Immature natural killer cell (primary cell): ENCODE data around the gene SYT1. TPM values are rescaled to one million over a fixed set of nuclear protein-coding genes. Genes with fewer than 3 reads are reported as not detected.

ENCODE experiments used
- DNase-seq, 3 donors: peaks; one replicate each; pipeline ENCODE4 v3.0.0; 2022; ENCODE audit warnings: mixed read lengths in 1 of 3
- H3K27ac Mint-ChIP-seq, 6 donors: one replicate each; pipeline ENCODE4 v1.8.0; 2020; ENCODE audit warnings: mixed read lengths in 6 of 6, mild to moderate bottlenecking in 5 of 6, inconsistent platforms in 4 of 6, moderate library complexity in 3 of 6
- H3K27me3 Mint-ChIP-seq, 3 donors: one replicate each; pipeline ENCODE4 v1.8.0; 2020 to 2021; ENCODE audit warnings: low read depth in 3 of 3, mild to moderate bottlenecking in 3 of 3, mixed read lengths in 3 of 3, moderate library complexity in 3 of 3, inconsistent platforms in 1 of 3
- H3K36me3 Mint-ChIP-seq, 3 donors: one replicate each; pipeline ENCODE4 v1.8.0; 2020; ENCODE audit warnings: mixed read lengths in 3 of 3, inconsistent platforms in 2 of 3, mild to moderate bottlenecking in 2 of 3
- H3K4me1 Mint-ChIP-seq, 2 donors: one replicate each; pipeline ENCODE4 v1.8.0; 2020; ENCODE audit warnings: inconsistent platforms in 2 of 2, mild to moderate bottlenecking in 2 of 2, mixed read lengths in 2 of 2, moderate library complexity in 1 of 2
- H3K4me3 Mint-ChIP-seq, 5 donors: one replicate each; pipeline ENCODE4 v1.8.0; 2020; ENCODE audit warnings: mild to moderate bottlenecking in 5 of 5, mixed read lengths in 5 of 5, inconsistent platforms in 3 of 5, moderate library complexity in 3 of 5
- H3K9me3 Mint-ChIP-seq, 6 donors: one replicate each; pipeline ENCODE4 v1.8.0; 2020; ENCODE audit warnings: mild to moderate bottlenecking in 6 of 6, mixed read lengths in 6 of 6, inconsistent platforms in 4 of 6, moderate library complexity in 3 of 6
- polyA plus RNA-seq, 3 donors: library from polyadenylated mRNA; unstranded; fragments of 300-500 nt; fragmentation: Illumina TruSeq; gene quantifications; one replicate each; pipeline ENCODE4 v1.2.3, GENCODE V29; 2021

SYT1 gene
- polyA plus RNA-seq, 3 donors from 2014 or later, result not detected

DNA sequence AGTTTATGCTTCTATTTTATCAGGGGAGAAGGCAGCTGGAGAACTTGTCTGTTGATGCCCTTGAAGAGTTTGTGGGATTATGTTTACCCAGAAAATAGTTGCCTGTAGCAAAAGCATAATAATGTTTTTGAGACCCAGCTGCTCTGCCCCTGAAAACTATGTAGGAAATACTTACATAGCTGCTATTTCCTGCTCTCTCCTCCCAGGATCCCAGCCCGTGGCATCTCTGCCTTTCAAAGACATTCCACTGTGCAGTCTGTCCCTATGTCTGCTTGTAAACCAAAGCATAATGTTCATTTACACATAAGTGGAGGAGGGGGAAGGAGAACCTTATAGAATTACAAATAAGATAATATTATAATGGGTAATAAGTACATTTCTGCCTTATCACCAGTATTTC is 198.7 kb downstream of the SYT1 start:
- Mint-ChIP-seq H3K27ac (no peak overlapping the region), H3K4me3 (no peak overlapping the region), H3K27me3 (no peaks in the 10 kb centered on the region), H3K4me1 (peaks cover 0 to 7% of the 10 kb centered on the region in 2 donors), H3K9me3 (peaks cover 0 to 11% (median 2%) of the 10 kb centered on the region in 6 donors), H3K36me3 (no peaks in the 10 kb centered on the region)
- DNase-seq, result no peak

DNA sequence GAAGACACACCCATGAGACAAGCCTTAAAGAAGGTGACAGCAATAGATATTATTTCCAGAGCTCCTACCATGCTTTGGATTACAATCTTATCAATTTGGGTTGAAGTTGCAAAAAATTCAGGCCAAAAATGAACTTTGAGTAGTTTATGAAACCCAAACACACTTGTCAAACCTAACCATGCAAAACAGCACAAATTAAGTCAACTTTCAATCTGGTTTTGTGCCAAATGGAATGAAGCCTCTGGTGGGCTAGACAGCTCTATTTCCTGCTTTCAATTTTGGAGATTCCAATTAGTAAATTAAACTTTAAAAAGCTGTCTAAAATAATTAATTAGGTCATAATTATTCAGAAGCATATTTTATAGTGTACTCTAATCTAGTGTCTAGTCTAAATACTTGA is 203.4 kb downstream of the SYT1 start:
- Mint-ChIP-seq H3K4me3 (no peak overlapping the region), H3K9me3 (peaks cover 0 to 10% (median 3%) of the 10 kb centered on the region in 6 donors), H3K36me3 (no peaks in the 10 kb centered on the region), H3K27ac (no peak overlapping the region), H3K27me3 (no peaks in the 10 kb centered on the region), H3K4me1 (peaks cover 0 to 7% of the 10 kb centered on the region in 2 donors)
- no peak for DNase-seq

DNA sequence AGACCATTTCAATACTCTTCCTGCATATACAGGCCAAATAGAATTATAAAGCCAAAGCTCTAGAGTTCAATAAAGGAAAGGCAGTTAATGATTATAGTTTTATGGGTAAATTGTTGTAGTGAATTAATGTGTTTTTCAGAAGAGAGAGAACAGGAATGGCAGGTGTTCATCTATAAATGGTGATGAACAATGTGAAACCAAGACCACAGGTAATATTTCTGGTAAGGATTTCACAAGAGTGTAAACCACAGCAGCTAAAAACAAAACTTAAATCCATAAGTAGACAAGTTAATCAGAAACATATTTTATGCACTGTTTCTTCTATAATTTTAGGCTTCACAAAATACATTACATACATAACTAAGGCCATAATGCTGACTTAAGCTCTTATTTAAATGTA is 204.4 kb downstream of the SYT1 start:
- no peak overlapping the region for H3K4me3 Mint-ChIP-seq
- H3K27me3 Mint-ChIP-seq, result no peaks in the 10 kb centered on the region
- H3K4me1 Mint-ChIP-seq, result peaks cover 0 to 7% of the 10 kb centered on the region in 2 donors
- no peak overlapping the region for H3K27ac Mint-ChIP-seq
- H3K36me3 Mint-ChIP-seq, result no peaks in the 10 kb centered on the region
- H3K9me3 Mint-ChIP-seq, result peaks cover 0 to 10% (median 3%) of the 10 kb centered on the region in 6 donors
- DNase-seq, result no peak

DNA sequence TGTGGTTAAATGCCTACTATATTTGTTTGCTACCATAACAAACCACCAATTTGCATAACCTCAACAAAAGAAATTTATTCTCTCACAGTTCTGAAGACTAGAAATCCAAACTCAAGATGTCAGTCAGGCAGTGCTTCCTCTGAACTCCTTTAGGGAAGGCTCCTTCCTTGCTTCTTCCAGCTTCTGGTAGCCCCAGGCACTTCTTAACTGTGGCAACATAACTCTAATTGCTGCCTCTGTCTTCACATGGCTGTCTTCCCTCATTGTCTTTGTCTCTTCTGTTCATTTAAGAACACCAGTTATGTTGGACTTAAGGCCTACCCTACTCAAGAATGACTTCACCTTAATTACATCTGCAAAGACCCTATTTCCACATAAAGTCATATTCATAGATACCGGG is 206.9 kb downstream of the SYT1 start:
- Mint-ChIP-seq H3K4me3 (no peak overlapping the region), H3K9me3 (peaks cover 0 to 18% (median 5%) of the 10 kb centered on the region in 6 donors), H3K4me1 (peaks cover 0 to 7% of the 10 kb centered on the region in 2 donors), H3K27me3 (no peaks in the 10 kb centered on the region), H3K27ac (no peak overlapping the region), H3K36me3 (no peaks in the 10 kb centered on the region)
- DNase-seq, result no peak

DNA sequence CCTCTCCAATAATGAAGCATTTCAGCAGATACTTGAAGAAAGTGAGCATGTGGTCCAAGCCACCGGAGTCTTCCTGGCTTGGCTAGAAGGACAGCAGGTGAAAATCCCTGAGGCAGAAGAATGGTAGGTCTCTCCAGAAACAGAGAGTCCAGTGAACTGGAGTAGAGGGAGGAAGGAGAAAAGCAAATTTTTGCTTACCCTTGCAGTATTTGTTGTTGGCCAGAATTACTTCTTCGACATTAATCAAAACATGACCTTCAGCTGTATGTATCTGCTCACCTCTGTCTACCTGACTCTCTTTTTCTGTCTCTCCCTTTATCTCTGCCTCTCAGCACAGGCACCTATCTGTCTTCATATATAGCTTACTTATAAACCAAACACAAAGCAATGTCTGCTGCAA is 208.9 kb downstream of the SYT1 start:
- Mint-ChIP-seq H3K9me3 (peaks cover 0 to 14% (median 7%) of the 10 kb centered on the region in 6 donors), H3K36me3 (no peaks in the 10 kb centered on the region), H3K4me1 (peaks cover 0 to 7% of the 10 kb centered on the region in 2 donors), H3K4me3 (no peak overlapping the region), H3K27me3 (peaks cover 0 to 3% (median 3%) of the 10 kb centered on the region in 3 donors), H3K27ac (no peak overlapping the region)
- no peak for DNase-seq

DNA sequence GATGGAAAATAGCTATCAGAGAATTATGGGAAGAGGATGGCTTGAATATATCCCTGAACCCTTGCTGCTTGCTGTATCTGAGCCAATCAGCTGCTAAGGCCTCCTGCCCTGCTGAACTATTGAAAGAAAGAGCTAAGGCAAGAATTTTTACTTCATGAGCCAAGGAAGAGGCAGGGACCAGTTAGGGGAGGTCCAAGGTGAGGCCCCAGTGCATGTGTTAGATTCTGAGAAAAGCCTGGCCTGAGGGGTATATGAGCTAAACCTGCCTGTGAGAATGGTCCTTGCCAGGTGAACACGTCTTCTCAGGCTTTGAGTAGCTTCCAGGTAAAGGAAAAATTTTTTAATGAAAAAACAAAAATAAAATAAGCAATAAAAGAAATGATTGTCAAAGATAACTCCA is 218.0 kb downstream of the SYT1 start:
- H3K36me3 Mint-ChIP-seq, result no peaks in the 10 kb centered on the region
- peaks cover 0 to 11% (median 2%) of the 10 kb centered on the region in 6 donors for H3K9me3 Mint-ChIP-seq
- no peak overlapping the region for H3K27ac Mint-ChIP-seq
- no peak for DNase-seq
- peaks cover 0 to 6% (median 0%) of the 10 kb centered on the region in 3 donors for H3K27me3 Mint-ChIP-seq
- H3K4me1 Mint-ChIP-seq, result no peaks in the 10 kb centered on the region
- no peak overlapping the region for H3K4me3 Mint-ChIP-seq

DNA sequence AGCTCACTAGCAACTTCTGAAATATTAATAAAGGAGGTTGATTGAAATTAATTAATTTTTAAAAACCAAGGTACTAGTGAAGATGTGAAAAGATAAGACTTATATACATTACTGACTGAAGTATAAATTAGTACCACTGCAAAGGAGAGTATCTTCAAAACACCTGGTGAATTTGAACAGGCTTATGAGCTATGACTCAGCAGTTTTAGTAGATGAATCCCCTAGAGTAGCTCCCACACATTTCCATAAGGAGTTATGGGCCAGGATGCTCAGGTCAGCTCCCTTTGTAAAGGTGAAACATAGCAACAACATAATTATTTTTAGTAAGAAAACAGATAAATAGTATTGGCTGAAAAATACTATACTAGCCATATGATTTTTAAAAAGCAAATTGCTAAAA is 218.6 kb downstream of the SYT1 start:
- no peak for DNase-seq
- peaks cover 0 to 4% (median 0%) of the 10 kb centered on the region in 3 donors for H3K27me3 Mint-ChIP-seq
- no peak overlapping the region for H3K4me3 Mint-ChIP-seq
- no peaks in the 10 kb centered on the region for H3K4me1 Mint-ChIP-seq
- peaks cover 0 to 12% (median 2%) of the 10 kb centered on the region in 6 donors for H3K9me3 Mint-ChIP-seq
- no peaks in the 10 kb centered on the region for H3K36me3 Mint-ChIP-seq
- no peak overlapping the region for H3K27ac Mint-ChIP-seq

DNA sequence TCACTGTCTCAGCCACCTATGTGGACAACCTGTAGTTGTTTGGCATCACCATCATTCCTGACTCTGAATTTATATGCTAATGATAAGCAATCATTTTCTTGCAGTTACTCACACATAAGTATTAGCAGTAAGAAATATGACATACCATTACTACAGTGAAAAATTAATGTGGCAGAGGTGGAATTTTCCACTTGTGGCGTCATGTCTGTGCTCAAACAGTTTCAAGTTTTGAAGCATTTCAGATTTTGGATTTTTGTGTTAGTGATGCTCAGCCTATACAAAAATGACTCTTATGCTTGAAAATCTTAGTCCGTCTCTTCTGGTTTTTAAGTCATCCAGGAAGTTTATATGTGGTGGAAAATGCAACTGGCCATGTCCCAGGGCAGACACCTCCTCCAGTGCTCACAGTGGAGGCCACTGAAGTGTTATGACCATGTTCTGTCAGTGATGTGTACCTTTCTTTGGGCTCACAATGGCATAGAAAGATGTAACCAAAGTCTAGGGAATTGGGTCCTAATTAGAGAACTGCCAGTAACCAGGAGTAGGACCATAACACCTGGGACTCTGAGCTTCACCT is 220.6 kb downstream of the SYT1 start:
- peaks cover 0 to 1% (median 0%) of the 10 kb centered on the region in 3 donors for H3K27me3 Mint-ChIP-seq

DNA sequence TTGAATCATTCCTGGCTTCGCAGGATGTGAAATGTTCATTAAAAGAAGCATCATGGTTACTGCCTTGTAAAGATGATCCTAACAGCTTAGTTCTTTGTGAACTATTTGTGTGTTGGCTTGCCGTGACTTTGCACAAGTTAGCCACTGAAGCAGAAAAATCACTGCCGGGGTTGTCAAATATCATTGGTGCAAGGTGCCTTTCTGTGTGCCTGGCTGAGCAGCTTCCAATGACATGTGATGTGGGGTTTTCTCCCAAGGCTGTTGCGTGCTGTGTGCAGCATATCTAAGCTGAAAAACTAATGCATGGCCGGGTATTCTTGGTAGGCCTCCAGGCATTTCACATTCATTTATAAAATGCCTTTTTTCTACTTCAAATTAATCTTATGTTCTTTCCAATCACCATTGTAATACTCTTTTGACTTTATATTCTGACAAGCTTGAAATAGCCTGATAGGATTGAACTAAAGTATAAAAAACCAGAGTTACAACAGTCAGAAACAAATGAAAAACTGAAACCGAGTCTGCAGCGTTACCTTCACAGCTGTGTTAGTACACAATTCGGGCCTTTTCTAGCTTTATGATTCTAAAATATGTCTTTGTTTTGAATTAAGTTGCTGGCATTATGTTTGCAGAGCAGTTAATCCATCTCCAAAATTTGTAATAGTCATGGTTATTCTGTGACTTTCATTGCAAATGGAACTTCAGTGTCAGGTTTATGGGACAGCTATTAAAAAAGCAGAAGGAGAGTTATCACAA is 222.1 kb downstream of the SYT1 start:
- Mint-ChIP-seq H3K36me3 (no peaks in the 10 kb centered on the region), H3K4me1 (no peaks in the 10 kb centered on the region), H3K27me3 (peaks cover 0 to 1% (median 0%) of the 10 kb centered on the region in 3 donors), H3K4me3 (no peak overlapping the region), H3K27ac (no peak overlapping the region), H3K9me3 (peaks cover 0 to 17% (median 3%) of the 10 kb centered on the region in 6 donors)
- DNase-seq, result no peak

More for the DNA sequence above, 220.6 kb downstream of the SYT1 start:
- no peak overlapping the region for H3K27ac Mint-ChIP-seq
- no peak overlapping the region for H3K4me3 Mint-ChIP-seq
- H3K36me3 Mint-ChIP-seq, result no peaks in the 10 kb centered on the region
- no peaks in the 10 kb centered on the region for H3K4me1 Mint-ChIP-seq
- peaks cover 0 to 17% (median 4%) of the 10 kb centered on the region in 6 donors for H3K9me3 Mint-ChIP-seq
- no peak for DNase-seq

DNA sequence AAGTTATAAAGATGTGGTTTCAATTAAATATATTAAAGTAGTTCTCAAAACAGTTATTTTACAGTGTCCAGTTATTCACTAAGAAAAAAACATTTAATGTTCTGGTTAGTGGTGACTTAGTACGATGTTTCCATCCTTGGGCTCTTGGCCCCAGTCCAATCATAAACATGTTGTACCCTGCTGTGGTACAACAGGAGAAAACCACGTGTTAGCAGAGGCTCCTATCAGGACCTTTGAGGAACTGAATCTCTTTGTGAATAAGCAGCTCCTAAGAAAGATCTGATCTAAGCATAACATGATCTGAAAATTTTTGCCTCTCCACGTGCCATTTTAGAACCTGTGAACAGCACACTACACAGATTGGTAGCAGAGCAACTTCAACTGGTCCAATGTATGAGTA is 234.0 kb downstream of the SYT1 start:
- no peak overlapping the region for H3K4me3 Mint-ChIP-seq
- peaks cover 8 to 25% of the 10 kb centered on the region in 2 donors for H3K4me1 Mint-ChIP-seq
- H3K27ac Mint-ChIP-seq, result no peak overlapping the region

DNA sequence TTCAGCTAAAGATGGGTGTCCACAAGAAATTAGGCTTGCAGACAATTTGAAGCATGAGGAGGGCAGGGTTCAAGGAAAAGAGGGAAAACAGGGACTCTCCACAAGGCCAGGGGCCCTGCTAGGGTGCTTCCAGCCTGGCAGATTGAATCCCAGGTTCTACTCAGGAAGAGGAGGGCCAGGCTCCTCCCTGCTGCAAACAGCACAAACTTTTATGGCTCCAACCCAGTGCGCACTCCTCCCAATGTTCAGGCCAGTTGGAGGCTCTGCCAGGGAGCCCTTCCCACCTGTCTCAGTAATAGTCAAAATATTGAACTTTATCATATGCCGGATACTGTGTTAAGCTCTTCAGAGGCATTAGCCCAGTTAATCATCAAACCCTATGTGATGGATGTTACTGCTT is 244.4 kb downstream of the SYT1 start:
- DNase-seq, result no peak
- Mint-ChIP-seq H3K27me3 (no peaks in the 10 kb centered on the region), H3K9me3 (peaks cover 0 to 5% (median 3%) of the 10 kb centered on the region in 6 donors), H3K4me3 (no peak overlapping the region), H3K4me1 (no peaks in the 10 kb centered on the region), H3K36me3 (no peaks in the 10 kb centered on the region), H3K27ac (no peak overlapping the region)

More for the DNA sequence above, 234.0 kb downstream of the SYT1 start:
- Mint-ChIP-seq H3K9me3 (peaks cover 0 to 16% (median 0%) of the 10 kb centered on the region in 6 donors), H3K36me3 (no peaks in the 10 kb centered on the region), H3K27me3 (peaks cover 0 to 3% (median 0%) of the 10 kb centered on the region in 3 donors)
- no peak for DNase-seq

DNA sequence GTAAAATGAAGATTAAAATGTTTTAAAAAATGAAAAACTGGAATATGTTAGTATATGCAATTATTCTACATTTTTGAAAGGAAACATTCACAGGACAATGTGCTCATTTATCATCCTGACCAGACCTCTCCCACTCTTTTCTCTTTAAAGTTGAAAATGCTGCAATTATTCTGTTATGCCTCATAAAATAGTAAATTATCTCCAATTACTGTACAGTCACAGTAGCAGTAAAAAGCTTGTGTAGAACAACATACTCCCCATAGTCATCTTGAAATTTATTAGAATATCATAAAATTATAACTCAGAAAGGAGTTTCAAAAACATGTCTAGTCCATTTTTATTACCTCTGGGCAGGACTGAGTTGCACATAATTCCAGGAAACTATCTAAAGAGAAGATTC is 250.3 kb downstream of the SYT1 start:
- no peak overlapping the region for H3K27ac Mint-ChIP-seq
- no peaks in the 10 kb centered on the region for H3K27me3 Mint-ChIP-seq
- no peaks in the 10 kb centered on the region for H3K36me3 Mint-ChIP-seq
- no peak overlapping the region for H3K4me3 Mint-ChIP-seq
- no peaks in the 10 kb centered on the region for H3K4me1 Mint-ChIP-seq
- peaks cover 0 to 15% (median 2%) of the 10 kb centered on the region in 6 donors for H3K9me3 Mint-ChIP-seq
- DNase-seq, result no peak

DNA sequence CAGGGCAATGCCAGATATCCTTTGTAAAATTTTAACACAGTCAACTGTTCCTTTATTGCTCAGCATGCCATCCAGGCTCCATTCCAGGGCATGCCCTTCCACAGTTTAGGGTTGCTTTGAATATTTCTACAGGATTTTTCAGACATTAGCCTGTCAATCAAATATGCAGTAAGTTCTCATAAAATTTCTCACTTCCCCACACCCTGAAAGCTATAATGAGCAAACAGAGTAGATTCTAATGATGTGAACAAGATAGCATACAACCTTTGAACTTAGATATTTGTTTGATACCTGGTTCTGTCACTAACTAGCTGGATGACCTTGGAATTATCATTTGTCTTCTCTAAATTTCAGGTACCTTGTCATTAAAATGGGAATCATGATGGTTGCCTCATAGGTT is 251.2 kb downstream of the SYT1 start:
- Mint-ChIP-seq H3K4me3 (no peak overlapping the region), H3K27me3 (no peaks in the 10 kb centered on the region), H3K9me3 (peaks cover 0 to 15% (median 2%) of the 10 kb centered on the region in 6 donors), H3K4me1 (no peaks in the 10 kb centered on the region), H3K27ac (no peak overlapping the region), H3K36me3 (no peaks in the 10 kb centered on the region)
- DNase-seq, result no peak

DNA sequence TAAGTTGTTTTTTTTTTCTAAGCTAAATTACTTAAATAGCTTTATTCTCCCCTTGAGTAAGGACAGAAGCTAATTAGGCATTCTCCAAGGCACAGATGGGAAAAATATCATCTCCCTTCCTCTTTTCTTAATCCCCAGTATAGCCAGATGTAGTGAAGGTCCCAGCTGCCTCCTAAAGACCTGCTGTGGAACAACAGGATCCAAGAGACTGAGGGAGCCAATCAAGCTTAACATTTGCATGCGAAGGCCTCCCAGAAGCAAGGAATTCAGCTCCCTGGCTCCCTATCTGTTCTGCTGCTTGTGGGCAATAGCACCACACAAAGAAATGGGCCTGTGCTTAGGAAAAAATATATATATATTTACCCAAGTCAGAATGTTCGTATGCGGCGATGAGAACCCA is 255.2 kb downstream of the SYT1 start:
- Mint-ChIP-seq H3K36me3 (no peaks in the 10 kb centered on the region), H3K27ac (no peak overlapping the region), H3K9me3 (peaks cover 0 to 15% (median 4%) of the 10 kb centered on the region in 6 donors), H3K4me3 (no peak overlapping the region), H3K27me3 (peaks cover 0 to 2% (median 1%) of the 10 kb centered on the region in 3 donors), H3K4me1 (no peaks in the 10 kb centered on the region)
- DNase-seq, result no peak
